Amniotic stem cell (primary cell): Measurements from ENCODE around the gene AMPD3.

ENCODE experiments used
- DNase-seq: peaks from one replicate; lab custom pipeline; 2025; lab: John Stamatoyannopoulos, UW

The AMPD3 gene

DNA sequence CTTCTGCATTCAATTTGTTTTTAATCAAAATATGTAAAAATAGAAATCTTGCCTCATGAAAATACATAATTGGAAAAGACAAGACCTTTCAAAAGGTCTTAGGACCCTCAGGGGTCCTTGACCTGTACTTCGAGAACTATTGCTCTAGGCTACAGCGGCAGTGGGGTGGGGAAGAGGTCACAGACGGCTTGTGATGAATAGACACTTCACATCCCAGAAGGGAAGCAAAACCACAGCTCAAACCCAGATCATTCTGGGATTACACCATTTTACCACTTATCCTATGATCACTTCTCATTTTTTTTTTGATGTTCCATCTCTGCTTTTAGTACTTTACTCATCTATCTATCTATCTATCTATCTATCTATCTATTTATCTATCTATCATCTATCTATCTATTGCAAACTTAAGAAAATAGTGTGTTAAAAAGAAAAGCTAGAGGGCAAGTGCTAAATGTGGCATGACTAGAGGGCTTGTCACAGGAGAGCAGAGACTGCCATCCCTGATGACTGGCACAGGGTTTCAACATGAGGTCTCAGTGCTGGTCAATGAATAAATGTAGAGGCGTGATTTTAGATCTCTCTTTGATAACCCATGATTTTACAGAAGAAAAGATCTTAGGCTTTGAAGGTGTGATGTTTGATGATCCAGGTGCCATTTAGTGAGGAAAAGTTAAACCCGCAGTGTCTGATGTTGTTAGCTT, 48.9 kb downstream of the AMPD3 start:
- no peak for DNase-seq

DNA sequence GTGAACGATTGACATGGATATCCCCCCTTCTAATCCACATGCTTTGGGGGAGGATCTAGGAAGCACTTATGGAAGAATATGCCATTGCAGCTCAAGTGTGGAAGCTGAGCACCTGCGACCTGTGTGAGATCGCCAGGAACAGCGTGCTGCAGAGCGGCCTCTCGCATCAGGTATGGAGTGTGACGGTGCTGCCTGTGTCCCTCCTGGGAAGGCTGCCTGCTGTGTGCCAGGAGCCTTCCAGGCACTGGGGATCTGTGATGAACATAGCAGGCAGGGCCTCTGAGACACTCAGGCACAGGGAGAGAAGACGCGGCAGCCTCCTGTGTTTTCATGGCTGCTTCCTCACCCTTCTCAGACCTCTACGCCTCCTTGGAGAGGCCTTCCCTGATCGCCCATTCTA, 49.4 kb downstream of the AMPD3 start:
- no peak for DNase-seq

DNA sequence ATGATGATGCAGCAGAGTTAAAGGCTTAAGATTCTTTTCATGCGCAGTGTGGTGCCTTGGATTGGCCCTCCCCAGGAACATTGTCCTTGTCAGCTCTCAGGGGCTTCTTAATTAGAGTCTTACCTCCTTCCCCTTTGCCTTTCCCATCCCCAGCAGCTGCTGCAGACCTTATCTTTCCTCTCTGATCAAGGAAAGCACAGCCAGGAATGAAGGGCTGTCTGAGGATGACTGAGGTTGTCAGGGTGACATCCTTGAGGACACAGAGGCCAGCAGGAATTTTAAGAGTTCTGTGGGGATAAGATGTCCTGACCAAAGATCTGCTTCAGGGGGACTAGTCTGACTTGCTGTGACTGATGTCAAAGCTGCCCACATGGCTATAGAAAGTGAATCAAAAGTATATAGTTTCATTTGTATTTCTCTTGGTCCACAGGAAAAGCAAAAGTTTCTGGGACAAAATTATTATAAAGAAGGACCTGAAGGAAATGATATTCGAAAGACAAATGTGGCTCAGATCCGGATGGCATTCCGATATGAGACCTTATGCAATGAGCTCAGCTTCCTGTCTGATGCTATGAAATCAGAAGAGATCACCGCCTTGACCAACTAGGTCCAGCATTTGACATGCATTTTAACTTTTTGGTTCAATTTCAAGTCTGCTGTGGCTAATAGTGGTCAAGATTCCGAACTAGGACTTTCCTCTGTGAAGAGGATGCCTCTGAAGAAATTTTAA, 50.4 kb downstream of the AMPD3 start:
- no peak for DNase-seq

DNA sequence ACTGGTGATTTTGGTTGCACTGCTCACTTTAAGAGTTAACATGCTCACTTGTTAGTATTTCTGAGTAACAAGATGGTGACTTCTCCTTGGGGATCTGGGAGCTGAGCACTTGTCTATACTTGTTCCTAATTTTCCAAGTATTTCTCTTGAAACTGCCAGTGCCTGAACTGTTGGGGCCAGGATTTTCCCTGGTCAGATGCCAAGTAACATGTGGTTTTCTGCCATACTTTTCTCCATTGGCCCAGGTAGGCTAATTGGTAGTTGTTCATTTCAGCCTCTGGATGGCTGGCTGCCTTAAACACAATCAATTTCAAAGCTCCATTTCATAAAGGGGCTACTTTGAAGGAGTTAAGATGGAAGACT, 50.9 kb downstream of the AMPD3 start:
- no peak for DNase-seq

DNA sequence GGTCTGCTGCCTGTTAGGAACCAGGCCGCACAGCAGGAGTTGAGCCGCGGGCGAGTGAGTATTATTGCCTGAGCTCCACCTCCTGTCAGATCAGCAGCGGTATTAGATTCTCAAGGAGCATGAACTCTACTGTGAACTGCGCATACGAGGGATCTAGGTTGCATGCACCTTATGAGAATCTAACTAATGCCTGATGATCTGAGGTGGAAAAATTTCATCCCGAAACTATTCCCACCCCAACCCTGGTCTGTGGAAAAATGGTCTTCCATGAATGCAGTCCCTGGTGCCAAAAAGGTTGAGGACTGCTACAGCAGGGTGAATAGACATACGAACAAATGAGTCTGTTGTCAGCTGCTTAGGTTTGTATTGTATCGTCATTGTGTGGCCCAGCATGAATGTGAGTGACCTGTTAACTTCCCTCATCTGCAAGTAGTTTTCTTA, 56.1 kb downstream of the AMPD3 start:
- DNase-seq: no peak

DNA sequence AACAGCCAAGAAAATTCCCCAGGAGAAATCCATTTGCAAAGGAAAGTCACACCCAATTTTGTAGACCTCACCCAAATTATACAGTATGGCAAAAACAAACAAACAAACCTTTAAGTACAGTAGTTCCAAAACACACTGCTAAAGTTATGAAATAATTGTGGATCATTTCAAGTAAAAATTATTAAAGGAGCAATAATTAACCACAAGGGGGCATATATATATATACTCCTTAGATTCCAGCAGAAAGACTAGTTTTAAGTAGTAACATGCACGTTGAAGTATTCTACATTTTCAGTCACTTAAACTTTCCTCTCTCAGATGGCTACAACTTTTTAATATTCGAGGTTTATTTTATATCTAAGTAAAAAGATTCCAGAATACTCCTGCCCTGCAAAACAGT, 59.1 kb downstream of the AMPD3 start:
- no peak for DNase-seq

DNA sequence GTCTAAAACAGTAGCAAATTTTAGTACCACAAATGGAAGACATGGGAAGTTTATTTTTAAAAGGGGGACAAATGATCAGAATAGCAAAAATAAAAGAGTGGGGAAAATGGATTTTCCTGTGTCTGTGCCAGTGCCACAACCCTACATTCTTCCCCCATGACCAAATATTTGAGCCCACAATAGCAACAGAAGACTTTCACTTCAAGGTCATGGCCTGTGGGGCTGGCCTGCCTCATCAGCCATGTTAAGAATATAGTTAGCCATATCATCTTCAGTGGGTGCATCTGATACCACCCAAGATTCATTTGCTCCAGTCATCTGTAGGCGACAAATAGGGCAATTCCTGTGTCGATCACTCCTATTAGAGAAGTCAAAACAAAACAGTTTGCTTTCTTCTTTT, 59.6 kb downstream of the AMPD3 start:
- DNase-seq: no peak

DNA sequence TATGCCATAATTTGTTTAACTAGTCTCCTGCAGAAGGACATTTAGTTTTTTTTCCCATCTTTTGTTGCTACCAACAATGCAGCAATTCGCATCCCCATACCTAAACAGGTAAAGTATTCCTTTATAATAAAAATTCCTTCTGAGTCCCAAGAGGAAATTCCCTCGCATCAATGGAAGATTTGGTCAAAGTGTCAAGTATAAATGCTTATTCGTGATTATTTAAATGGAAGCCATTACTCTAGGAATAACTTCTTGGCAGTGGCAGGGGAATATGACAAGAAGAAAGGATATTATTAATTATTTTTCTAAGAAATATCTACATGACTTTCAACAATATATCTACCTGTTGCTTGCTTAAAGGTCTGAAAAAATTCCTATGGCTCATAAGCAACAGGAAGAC, 60.4 kb downstream of the AMPD3 start:
- DNase-seq: no peak

DNA sequence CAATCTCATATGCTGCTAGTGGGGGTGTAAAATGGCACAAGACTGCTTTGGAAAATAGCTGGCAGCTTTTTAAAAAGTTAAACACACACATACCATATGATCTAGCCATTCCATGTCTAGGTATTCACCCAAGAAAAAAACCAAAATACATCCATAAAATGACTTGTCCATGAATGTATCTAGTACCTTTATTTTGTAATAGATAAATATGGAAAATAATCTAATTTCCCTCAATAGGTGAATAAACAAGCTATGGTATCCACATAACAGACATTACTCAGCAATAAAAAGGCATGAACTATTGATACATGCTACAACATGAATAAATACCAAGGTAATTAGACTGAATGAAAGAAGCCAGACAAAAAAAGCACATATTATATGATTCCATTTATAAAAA, 63.1 kb downstream of the AMPD3 start:
- DNase-seq: no peak

DNA sequence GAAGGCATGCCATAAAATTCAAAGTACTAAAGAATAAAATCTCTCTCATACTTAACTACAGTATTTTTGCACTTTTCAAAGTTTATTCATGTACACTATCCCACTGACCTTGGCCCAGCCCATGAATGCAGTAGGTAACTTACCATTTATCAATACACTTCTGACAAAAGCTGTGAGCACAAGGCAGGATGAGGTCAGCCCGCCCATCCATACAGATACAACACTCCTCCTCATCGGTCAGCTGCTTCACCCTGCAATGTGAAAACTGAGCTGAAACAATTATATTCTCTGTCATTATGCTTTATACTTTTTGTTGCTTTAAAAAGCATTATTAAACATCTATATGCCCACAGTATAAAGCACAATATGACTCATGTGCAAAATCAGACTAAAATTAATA, 63.8 kb downstream of the AMPD3 start:
- DNase-seq: no peak

DNA sequence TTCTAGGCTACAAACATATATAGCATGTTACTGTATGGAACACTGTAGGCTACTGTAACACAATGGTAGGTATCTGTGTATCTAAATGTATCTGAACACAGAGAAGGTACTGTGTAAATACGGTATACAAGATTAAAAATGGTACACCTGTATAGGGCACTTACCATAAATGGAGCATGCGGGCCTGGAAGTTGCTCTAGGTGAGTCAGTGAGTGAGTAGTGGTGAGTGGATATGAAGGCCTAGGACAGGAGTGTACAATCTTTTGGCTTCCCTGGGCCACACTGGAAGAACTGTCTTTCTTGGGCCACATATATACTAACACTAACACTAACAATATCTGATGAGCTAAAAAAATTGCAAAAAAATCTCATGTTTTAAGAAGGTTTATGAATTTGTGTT, 64.6 kb downstream of the AMPD3 start:
- DNase-seq: no peak

DNA sequence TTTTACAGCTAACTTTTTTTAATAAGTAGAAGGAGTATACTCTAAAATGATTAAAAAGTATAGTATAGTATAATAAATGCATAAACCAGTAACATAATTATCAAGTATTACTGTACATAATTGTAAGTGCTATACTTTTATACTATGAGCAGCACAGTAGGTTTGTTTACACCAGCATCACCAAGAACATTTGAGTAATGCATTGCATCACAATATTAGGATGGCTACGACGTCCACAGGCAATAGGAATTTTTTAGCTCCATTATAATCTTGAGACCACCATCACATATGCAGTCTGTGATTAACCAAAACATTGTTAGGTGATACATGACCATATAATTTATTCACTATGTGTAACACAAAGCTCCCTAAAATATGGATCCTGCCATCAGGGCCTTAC, 65.5 kb downstream of the AMPD3 start:
- no peak for DNase-seq

DNA sequence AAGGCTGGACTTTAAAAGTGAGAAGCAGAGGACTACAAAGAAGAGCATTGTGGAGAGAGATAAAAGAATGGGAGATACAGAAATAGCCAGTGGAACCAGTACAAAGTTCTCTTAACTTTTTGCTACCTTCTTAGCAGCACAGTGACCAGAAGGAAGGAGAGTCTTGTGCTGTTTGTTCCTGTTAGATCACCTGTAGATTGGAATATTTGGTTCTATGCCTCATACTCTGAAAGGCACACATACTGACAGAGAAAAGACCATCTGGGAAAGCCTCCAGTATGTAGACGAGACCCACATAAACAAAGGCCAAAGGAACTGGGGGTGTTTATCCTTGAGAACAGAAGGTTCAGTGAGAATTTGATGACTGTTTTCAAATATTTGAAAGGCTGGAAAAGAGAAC, 67.2 kb downstream of the AMPD3 start:
- DNase-seq: no peak

DNA sequence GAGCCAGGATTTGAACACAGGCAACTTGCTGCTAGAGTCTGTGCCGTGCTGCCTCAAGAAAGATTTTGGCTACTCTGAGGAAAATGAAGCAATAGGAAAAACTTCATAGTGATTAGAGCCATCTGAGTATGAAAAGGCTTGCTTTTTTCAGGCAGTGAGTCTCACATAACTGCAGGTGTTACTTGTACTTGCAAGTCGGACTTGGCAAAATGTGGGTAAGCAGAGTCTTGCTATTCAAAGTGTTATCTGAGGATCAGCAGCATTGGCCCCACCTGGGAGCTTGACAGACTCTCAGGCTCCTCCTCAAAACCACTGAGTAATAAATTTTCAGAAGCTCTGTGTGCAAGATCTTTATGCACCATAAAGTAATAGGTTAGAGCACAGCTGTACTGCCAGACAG, 67.9 kb downstream of the AMPD3 start:
- no peak for DNase-seq

DNA sequence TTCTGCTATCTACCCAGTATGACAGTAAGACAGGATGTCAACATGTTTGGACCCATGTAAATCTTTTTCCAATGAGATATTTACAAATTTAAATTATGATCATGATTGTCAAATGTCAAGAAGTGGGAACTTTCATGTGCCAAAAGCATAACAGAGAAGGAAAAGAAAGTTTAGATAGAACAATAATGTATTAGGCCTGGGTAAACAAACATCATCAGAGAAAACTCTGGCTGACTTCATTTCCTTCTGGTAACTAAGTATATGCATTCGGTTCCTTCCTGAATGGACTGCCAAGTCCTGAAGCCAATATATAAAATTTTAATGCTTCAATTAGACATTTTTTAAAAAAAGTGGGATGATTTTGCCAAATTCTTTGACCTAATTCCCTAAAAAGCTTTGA, 69.4 kb downstream of the AMPD3 start:
- DNase-seq: no peak

DNA sequence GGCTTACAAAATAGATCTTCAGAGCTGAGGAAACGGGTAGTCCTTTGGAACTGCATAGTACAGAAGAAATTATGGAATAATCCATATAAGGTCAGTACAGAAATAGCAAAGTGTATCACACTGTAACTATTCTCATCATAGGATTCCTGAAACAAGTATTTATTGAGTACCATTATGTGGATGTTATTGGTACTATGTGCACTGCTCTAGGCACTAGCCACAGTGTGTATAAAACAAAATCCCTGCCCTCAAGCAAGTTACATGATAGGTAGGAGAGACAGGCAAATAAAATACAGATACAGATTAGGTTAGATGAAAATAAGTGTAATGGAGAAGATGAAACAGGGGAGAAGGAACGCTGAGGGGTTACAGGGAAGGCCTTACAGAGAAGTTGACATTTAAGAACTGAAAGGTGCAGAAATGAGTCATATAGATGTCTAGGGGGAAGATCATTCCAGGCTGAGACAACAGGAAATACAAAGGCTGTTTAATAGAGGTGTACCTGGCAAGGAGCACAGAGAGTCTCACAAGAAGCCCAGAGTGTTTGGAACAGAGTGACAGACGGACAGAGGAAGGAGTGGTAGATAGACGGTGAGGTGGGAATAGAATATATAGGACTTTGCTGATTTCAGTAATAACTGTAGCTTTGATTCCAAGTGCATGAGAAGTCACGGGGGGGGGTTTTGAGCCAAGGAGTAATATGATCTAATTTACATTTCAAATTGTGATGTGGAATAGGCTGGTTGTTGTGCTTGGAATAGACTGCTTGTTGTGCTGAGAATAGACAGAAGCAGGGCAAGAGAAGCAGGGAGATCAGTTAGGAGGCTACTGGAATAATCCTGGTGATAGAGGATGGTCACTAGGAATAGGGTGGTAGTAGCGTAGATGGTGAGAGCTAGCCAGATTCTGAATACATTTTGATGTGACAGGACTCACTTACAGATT, 72.2 kb downstream of the AMPD3 start:
- peak; percentile 3 for DNase-seq

DNA sequence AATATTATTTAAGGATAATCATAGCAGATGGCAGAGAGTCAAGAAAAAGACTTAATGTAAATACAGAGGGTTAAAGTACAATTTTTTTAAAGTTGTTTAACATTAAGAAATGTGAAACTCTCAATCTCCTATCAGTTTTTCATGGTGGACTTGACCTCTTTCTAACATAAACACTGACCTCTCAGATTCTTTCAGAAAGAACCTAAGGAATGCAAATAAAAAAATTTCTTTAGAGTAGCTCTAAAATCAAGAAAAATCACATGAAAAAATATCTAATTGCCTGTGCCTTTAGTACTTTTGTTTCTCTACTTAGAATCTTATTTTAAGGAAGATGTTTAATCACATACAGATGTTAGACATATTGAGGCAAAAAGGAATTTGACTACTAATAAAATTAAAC, 73.1 kb downstream of the AMPD3 start:
- no peak for DNase-seq

DNA sequence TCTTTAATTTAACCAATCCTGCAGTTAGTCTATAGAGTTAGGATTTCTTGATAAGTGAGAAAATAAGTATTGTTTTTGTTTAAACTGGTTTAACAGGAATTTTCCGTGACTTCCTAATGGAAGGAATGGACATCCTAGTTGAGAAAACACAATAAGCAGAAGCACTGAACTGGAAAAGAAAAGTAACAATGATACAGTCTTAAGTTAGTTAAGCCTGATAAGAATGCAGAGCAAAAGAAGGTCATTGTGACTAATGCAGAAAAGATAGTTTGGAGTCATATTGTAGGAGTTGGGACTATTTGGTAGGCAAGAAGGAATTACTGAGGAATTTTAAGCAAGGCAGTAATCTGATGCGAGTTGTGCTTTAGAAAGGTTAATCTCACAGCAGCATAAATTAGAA, 74.2 kb downstream of the AMPD3 start:
- DNase-seq: peak; percentile 31

DNA sequence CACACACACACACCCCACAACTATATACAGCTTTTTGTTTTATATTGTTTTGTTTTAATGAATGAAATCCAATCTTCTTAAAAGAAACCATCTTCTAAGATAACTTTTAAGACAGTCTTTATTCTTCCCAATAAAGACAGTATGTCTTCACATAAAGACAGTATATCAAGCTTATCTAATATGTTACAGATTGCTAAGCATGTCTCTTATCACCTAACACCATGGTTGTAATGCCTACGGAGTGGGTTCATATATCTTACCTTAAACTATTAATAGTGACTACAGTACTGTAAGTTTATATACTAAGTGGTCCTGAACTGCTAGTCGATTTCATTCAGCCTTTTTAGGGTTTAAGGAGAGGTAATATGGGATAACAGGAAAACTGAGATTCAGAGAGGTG, 77.5 kb downstream of the AMPD3 start:
- DNase-seq: no peak

DNA sequence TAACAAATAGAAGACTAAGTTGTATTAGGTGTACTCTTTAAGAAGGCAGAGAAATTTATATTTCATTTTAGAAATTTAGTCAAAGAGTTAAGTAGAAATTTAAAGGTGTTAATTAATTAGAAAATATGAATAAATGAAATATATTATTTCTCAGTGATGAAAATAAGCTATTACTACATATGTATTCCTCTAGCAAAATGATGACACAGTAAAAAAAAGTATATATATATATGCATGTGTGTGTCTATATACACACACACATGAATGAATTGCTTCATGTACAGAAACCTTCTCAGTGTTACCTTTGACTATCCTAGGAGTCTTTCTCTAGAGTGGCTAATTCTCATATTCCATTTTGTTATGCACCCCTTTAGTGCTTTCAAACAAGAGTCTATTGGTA, 78.3 kb downstream of the AMPD3 start:
- no peak for DNase-seq

DNA sequence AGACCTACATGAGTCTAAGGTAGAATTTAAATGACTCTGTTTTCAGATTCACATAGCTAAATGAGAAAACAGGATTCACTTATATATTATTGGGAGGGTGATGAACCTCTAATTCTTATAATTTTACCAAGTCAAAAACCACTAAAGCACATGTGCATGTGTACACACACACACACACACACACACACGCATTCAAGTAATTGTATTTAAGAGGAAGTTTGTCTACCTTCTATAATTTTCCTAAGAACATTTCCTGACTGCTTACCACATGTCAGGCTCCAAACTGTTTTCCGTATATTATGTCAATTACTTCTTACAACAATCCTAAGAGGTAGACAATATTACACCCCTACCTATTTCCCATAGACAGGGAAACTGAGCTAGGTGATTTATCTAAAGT, 79.3 kb downstream of the AMPD3 start:
- DNase-seq: no peak

DNA sequence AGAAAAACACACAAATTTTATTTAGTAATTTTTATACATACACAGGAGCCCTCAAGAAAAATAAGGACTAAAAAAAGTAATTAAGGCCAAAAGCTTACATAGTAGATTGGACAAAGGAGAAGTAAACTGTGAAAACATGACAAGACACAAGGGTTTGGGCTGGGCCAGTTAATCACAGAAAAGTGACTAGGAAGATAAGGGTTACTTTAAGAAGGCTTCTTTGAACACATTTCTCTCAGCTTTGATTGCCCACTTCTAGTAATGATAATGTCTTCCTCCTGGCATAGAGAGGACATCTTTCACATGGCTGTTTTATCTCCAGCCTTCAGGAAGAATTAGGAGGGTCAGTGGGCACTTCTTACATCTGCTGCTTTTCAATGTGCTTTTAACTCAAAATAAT, 82.5 kb downstream of the AMPD3 start:
- no peak for DNase-seq

DNA sequence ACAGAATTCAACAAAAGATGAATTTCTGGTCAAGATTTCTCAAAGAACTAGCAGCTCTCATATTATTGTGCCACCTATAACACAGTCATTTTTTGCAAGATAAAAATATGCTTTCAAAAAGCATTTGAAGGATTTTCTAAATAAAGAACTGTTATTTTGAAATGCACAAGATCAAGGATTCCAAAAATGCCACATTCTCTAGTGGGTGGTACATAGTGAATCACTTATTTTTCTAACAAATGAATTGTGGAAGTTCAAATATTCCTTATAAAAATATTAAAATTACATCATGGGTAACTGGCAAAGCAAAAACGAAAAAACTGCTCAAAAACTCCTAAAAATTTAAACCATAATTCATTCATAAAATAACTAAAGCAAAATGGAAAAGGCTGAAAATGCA, 83.9 kb downstream of the AMPD3 start:
- peak; percentile 7 for DNase-seq
